IPS DF 19.7 (cell line): ENCODE results near the gene MZT2B.
"Not testable (repeated sequence)": the region's sequence is repeated elsewhere in the genome, so short reads cannot be mapped to it uniquely, and the experiment has no call there.

ENCODE experiments used
- DNase-seq: peaks from one replicate; pipeline ENCODE4 v3.0.0-alpha.2; 2013; ENCODE audit warnings: low read depth, low spot score

The MZT2B gene, protein sequence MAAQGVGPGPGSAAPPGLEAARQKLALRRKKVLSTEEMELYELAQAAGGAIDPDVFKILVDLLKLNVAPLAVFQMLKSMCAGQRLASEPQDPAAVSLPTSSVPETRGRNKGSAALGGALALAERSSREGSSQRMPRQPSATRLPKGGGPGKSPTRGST

DNA sequence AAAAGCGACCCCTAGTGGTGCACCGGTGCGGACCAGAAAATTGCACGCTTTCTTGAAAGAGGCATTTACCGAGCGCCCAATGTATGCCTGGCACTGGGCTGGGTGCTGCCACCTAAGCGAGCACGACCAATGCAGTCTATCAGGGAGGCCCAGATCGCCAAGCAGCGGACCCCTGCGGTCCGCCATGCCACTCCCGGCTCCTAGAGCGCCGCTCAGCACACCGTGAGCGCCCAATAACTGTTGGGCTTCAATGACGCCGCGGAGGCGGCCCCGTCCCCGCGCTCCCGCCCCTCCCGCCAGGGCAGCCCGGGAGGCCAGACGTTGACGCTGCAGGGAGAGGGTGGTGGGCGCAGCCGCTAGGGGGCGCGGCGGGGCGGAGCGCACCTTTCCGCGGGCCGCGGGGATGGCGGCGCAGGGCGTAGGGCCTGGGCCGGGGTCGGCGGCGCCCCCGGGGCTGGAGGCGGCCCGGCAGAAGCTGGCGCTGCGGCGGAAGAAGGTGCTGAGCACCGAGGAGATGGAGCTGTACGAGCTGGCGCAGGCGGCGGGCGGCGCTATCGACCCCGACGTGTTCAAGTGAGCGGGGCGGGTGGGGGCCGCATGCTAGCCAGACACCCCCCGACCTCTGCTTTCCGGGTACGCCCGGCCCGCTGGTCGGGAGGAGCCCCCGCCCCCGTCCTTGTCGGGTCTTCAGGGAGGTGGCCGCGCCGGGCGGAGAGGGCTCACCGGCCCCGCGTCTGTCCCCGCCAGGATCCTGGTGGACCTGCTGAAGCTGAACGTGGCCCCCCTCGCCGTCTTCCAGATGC is at the start of gene MZT2B:
TSS of gene MZT2B (plus strand) at position 383 of the 803 bp plus-strand sequence. CDS start at position 404, 21 bp downstream.
- DNase-seq, result not testable (repeated sequence)

DNA sequence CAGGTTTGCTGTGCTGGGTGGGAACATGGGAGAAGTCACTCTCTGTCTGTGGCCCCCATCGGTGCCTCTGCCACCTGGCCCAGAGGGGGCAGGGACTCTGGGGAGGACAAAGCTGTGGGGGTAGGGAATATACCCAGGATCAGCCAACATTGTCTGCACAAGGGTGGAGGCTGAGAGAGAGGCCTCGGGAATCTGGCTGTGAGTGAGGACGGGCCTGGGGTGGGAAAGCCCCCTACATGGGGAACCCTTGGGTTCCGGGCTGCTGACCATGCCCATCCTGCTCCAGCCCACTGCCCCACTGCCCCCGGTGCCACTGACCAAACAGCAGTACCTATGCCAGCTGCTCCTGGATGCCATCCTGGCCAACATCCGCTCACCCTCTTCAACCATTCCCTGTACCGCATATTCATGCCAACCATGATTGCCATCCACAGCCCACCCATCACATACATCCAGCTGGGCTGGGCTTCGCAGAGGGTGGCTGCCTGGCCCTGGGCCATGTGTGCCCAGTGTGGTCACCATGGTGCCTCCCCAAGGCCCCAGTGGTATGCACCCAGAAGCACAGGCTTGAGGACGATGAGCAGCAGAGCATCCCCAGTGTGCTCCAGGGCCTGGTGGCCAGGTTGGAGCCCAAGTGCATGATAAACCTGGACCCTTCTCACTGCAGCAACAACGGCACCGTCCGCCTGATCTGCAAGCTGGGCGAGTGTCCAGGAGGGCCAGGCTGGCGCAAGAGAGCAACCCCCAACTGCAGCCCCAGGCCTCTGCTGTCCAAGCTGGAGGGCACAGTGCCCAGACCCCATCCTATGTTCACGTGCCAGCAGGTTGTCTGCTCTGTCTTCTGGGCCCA is 46.1 kb upstream of the MZT2B start:
- DNase-seq, result no peak

DNA sequence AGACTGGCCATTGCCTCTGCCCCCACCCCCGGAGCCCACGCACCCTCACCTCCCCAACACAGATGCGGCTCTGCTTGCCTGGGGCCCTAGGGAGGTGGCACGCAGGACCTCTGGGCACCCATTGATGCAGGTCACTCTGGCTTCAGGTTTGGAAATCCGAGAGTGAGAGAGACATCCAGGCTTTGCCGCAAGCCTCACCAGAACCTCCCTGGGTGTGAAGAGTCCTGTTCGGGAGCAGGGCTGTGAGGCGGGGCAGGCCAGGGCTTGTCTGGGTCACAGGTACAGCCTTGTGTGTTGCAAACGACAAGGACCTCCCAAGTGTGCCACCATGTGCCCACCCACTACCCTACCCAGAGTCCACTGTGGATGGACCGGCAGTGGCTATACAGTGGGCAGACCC is 45.5 kb upstream of the MZT2B start:
- not testable (repeated sequence) for DNase-seq

DNA sequence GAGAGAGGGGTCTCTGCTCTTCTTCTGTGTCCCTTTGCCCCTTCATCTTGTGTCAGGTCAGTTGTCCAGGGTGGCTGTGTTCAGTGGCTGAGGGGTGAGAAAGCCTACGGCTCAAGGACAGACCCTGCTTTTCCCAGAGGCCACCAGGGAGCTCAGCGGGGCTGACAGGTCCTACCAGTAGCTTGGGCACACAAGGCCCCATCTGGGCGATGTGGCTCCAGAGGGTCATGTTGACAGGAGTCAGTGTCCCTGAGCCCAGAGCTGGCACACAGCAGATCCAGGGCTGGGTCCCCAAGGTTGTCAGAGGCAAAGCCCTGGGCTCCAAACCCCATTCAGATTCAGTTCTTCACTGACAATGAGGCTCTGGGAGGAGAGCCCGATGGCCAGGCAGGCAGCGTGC is 44.9 kb upstream of the MZT2B start:
- DNase-seq, result not testable (repeated sequence)

DNA sequence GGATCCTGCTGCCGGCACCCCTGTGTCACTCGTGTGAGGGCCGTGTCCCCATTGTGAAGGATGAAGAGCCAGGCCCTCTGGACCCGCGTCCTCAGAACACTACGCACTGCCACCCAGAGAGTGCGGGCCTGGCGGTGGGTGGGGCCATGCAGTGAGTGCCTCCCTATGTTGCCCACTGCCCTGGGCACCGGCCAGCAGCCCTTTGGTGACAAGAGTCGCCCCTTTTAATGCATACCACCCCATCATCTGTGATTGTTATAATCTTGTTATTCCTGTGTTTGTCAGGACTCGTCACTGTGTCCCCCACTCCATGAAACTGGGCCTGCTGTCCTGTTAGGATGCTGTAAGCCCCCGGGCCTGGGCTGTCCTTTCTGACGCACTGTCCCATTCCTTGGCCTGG is 43.7 kb upstream of the MZT2B start:
- not testable (repeated sequence) for DNase-seq

DNA sequence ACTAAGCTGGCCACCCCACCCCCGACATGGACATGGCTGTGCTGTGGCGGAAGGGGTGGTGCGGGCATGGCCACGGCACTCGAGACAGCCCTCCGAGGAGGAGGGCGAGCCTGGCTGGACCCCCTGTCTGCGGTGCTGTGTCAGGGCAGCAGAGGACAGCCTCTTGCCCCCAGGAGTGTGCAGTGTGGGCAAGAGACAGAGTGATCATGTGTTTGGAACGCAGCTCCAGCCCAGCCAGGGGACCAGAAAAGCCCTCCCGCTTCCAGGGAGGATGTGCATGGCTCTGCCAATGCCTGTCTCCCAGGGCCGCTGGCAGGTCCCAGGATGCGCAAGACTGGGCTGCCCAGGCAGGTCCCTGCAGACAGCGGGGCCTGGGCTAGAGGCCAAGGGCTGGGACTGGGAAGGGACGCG is 43.2 kb upstream of the MZT2B start:
- DNase-seq, result not testable (repeated sequence)

DNA sequence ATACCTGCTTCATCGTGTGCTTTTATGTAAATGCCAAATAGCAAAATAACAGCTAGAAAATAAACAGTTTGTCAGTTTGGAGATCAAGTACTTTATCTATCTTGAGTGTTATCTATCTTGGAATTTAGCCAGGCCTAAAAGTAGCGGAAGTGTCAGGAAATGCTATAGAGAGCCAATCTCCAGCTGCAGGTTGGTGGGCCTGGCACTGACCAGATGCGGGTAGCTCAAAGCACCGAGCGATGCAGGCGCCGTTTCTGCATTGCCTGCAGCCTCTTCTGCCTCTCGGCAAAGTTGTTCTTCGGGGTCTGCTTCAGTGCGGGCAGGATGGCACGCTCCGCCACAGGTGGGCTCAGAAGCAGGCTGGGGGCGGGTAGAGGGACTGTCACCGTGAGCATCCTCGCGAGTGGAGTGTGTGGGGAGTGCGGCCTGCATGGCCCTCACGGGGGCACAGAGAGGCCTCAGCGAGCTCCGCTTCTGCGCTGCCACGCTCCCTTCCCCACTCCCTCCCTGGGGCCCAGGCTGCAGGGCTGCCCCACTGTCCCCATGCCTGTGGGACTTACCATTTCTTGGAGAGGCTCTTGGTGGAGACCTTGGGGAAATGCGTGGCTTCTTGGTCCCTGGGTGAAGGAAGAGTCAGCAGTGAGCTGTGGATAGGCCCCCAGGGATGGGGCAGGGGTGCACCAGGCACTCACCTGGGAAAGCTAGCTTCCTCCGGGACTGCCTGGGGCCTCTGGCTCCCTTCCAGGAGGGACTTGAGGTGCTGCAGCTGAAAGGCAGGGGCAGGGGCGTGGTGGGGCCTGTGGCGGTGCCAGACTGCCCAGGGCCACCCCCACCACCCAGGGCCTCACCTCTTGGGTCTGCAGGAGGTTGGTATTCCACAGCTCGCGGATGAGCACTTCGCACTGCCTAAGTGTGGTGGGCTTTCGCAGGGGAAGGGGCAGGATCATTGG is 42.5 kb upstream of the MZT2B start:
- DNase-seq, result not testable (repeated sequence)

DNA sequence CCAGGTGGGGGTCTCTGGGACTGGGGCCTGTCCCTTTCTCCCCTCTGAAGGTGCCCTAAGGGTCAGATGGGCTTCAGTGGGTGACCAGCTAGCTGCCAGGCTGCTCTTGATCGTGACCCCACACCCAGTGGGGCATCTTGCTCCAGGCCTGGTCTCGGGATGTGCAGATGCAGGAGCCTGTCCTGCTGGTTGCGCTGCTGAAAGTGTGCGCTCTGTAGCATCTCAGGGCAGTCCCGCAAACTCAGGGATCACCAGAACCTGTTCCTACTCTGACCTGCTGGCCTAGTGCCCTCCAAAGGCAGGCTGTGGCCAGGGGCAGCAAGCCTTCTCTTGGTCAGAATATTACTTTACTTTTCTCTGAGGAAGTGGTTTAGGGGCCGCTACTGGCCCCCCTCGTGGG is 41.5 kb upstream of the MZT2B start:
- not testable (repeated sequence) for DNase-seq

DNA sequence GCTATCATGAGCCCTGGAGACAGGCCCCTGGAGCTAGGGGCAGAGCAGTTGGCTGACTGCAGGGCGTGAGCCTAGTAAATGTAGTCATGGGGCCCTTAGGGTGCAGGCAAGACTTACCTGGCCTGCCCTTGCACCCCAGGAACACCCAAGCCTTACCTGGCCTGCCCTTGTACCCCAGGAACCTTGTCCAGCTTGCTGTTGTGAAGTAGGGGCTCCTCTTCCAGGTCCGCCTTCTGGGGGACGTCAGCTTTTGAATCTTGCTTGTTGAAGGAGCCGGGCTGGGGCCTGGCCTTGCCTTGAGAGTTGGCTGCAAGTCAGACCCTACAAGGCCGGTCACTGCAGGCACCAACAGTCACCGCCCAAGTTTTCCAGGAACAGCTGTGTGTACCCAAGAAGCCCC is 41.1 kb upstream of the MZT2B start:
- not testable (repeated sequence) for DNase-seq

DNA sequence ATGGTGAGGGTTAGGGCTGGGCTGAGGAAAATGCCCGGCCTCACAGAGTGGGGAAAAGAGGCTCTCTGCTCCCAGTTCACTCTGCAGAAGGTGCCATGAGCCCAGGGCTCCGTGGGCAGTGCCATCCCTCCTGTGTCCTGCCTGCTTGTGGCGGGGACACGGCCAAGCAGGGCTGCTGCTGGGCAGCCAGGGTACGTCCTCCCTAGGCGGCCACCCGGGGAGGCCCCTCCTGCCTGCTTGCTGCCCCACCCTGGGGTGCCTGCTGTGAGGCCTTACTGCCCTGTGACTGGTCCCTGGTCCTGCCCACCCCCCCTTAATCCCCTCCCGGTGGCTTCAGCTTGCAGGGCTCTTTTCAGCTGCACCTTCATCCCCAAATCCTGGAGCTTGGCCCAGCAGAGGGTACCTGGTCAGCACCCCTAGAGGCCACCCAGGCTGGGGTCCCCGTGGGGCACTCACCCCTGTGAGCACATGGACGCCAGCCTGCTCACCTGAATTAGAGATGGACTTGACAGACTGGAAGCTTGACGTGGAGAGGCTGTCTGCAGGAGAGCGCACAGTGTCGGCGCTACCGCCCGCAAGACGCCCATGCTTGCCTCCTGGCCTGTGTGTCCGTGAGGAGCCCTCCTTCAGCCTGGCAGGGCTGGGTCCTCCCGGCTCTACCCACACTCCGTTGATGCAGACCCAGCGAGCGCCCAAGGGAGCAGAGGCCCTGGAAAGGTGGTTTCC is 40.3 kb upstream of the MZT2B start:
- DNase-seq, result not testable (repeated sequence)

DNA sequence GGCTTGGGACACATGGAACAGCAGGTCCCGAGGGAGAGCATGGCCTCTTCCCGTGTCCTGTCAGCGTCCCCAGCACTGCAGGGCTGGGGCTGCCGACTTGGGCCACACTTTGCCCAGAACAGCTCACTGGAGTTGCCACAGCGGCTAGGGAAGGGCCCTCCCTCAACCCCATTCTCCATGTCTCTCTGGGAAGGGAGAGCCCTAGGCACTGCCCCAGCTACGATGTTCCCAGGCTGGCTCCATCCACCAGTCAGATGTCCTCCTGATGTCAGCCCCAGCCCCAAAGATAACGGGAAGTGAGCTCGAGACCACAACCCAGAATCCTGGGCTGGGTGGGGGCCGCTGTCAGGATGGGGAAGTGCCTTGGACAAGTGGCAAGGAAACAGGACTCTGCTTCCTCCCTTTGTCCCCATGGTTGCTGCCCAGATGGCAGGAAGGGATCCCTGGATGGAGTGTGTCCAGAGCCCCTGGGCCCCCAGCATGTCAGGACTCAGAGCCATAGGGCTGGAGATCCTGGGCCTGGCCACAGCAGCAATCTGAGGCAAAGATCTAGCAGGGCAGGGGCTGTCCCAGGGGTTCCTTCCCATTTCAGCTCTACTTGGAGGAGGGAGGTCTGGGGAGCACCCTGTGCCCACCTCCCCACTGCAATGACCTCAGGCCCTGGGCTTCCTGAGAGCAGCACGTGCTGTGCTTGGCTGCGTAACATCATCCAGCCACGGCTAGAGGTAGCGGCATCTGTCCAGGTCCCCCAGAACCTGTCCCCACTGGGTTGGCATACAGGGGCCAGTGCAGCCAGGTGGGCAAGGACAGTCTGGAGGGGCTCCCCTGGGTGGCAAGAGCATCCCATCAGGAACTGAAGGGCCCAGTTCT is 39.4 kb upstream of the MZT2B start:
- not testable (repeated sequence) for DNase-seq

DNA sequence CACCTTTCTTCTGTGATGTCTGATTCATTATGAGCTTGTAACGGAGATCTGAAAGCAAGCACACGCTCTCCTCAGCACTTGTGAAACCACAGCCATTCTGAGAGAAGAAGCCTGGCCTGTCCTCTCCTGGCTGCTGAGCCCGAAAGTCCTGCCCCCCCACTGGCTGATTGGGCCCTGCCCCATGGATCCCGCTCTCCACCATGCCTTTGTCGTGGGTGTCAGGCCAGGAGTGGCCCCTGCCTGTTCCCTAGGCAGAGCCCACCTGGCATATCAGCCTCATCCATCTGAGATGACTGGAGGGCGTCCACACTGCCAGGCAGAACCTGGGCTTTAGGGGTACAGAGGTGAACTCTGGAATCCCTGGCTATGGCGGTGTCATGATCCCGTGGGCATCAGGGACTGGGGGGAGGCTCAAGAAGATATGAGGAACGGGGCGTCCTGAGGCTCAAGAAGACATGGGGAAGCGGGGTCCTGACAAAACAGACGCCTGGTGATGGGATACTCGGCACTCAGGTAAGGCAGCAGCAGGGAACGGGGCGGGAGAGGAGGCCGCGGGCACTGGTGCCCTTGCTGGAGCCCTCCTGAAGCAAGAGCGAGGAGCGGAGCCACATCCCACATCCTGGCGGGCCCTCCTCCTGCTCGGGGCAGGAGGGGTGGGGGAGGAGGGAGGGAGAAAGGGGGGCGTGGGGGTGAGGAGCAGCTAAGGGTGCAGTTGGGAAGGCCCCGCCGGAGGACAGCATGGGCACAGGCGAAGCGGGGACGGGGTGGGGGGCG is 38.6 kb upstream of the MZT2B start:
- DNase-seq, result not testable (repeated sequence)

DNA sequence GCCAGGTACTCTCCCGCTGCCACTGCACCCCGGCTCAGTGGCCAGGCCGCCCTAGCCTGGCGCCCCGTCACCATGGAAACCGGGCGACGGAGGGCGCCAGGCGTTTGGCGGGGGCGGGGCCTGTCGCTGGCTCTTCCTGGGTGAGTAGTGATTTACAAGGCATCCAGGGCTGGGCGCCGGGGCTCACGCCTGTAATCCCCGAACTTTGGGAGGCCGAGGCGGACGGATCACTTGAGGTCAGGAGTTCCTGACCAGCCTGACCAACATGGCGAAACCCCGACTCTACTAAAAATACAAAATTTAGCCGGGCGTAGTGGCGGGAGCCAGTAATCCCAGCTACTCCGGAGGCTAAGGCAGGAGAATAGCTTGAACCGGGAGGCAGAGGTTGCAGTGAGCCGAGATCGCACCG is 37.1 kb upstream of the MZT2B start, which contains the start of gene CCDC74B:
TSS of gene CCDC74B (minus strand) at position 107 of the 409 bp plus-strand sequence. CDS start 116 bp downstream, outside the sequence.
- not testable (repeated sequence) for DNase-seq

DNA sequence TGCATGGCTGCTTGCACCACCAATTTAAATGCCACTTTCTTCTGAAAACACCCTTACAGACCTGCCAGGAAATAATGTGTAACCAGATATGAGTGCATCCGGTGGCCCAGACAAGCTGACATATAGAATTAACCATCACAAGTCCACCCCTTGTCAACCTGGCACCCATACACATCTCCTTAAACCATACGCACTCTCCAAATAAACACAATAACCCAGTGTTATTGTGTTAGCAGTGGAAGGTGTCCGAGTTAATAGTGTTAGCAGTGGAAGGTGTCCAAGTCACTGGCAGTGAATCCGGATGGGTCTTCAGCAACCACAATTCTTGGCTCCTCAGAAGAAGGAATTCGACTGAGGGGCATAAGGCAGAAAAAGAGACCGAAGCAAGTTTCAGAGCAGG is 33.5 kb upstream of the MZT2B start:
- not testable (repeated sequence) for DNase-seq

DNA sequence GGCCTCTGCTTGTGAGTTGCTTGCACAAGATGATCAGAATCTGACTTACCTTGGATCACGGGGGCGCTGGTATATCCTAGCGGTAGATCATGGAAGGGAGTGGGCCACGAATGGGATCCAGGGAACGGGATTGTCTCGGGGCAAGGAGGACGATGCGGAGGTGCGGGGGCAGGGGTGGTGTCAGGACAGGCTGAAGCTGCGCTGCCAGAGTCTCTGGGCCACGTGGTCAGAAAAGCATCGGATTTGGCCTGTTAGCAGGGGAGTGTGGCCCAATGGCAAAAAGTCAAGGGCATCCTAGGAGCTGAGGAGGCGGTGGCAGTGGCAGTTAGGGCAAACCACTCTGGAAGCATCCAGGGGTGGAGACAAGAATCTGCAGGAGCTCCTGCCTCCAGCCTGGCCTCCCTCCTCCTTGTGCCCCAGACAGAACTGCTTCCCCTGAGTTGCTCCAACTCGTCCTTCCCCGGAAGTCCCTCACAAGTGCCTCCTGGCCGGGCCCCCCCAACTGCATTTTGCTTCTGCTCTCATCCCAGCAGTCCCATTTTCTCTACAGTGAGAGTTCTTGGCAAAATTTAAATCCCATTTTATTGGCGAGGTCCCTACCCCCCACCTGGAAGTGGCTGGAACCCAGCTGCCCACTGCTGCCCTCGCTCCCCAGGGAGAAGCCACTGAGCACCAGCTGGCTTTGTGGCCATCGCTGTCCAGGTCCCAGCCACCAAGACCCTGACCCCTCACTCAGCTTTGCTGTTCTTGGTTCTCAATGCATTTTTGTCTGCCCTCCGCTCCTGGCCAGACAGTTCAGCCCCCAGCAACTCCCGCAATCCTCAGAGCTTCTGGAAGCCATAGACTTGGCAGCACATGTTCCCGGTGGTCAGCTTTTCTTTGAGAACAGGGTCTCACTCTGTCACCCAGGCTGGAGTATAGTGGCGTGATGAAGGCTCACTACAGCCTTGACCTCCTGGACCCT is 31.6 kb upstream of the MZT2B start:
- DNase-seq, result no peak

DNA sequence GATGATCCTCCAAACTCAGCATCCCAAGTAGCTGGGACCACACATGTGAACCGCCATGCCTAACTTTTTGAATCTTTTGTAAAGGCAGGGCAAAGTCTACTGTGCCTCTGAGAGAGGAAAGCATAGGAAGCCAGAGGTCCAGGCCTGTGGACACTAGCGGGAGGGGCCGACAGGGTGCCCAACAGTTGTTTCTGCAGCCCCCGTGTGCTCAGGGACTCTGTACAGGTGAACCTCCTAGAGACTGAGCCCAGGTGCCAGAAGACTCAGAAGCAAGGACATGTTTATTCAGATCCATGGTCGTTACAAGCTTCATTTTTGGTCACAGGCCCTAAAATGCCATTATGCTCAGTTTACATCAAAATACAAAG is 30.9 kb upstream of the MZT2B start:
- DNase-seq, result not testable (repeated sequence)

DNA sequence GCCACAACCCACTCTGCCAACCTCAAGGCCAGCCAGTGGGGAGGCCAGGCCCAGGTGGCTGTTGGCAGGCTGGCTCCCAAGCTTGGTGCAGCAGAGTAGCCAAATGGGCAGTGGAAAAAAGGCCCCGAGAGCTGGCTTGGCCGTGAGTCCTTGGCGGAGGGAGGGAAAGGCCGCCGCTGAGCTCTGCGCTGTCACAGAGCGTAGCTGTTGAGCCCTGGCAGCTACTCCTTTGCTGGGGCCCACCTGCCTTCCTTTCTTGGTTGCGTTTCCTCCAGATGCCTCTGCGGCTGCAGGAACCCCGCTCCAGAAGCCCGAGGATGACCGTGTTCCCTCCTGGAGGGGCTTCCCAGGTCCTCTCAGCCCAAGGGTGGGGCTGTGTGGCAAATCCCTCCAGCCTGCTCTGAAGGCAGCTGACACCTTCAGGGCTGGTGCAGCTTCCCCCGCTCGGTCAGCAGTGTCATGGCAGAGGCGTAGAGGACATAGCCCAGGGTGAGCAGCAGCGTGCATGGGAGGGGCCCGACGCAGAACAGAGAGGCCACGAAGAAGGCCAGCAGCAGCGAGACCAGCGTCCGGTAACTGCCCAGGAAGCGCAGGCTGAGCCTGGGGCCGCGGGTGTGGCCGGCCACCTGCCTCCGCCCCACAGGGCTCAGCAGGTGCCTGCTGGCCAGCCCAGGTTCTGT is 29.8 kb upstream of the MZT2B start:
- not testable (repeated sequence) for DNase-seq
